H9 (cell line): ENCODE data around the gene ST14. TPM values are rescaled to one million over a fixed set of nuclear protein-coding genes. Genes with fewer than 3 reads are reported as not detected.

Source experiments
- DNase-seq: peaks from one replicate; pipeline ENCODE4 v3.0.0-alpha.2; 2017
- H2AFZ ChIP-seq: one replicate; pipeline ENCODE4 v1.6.1; 2013; ENCODE audit warnings: mild to moderate bottlenecking, low read length, control low read depth, moderate library complexity
- H2AK5ac ChIP-seq: 2 replicates; pipeline ENCODE4 v1.6.1; 2013; ENCODE audit warnings: low read length, control low read depth, mixed read lengths; ENCODE audit not compliant: insufficient read length
- H2BK120ac ChIP-seq: one replicate; pipeline ENCODE4 v1.6.1; 2013; ENCODE audit warnings: low read depth, mild to moderate bottlenecking, low read length, control low read depth, inconsistent platforms; ENCODE audit not compliant: poor library complexity, severe bottlenecking
- H2BK12ac ChIP-seq: 2 replicates; pipeline ENCODE4 v1.6.1; 2013; ENCODE audit warnings: low read length, control low read depth, mixed read lengths, low read depth; ENCODE audit not compliant: insufficient read length
- H2BK15ac ChIP-seq: 2 replicates; pipeline ENCODE4 v1.6.1; 2013; ENCODE audit warnings: low read depth, low read length, control low read depth
- H2BK20ac ChIP-seq: one replicate; pipeline ENCODE4 v1.6.1; 2013; ENCODE audit warnings: low read depth, mild to moderate bottlenecking, low read length, control low read depth, inconsistent platforms; ENCODE audit not compliant: poor library complexity, severe bottlenecking
- H2BK5ac ChIP-seq: 2 replicates; pipeline ENCODE4 v1.6.1; 2013; ENCODE audit warnings: low read length, control low read depth, mixed read lengths; ENCODE audit not compliant: insufficient read length
- H3K14ac ChIP-seq: 2 replicates; pipeline ENCODE4 v1.6.1; 2013; ENCODE audit warnings: low read length, control low read depth; ENCODE audit not compliant: insufficient read depth
- H3K18ac ChIP-seq: 2 replicates; pipeline ENCODE4 v1.6.1; 2013; ENCODE audit warnings: low read depth, mild to moderate bottlenecking, mixed read lengths, low read length, control low read depth; ENCODE audit not compliant: insufficient read length
- H3K23ac ChIP-seq: 2 replicates; pipeline ENCODE4 v1.6.1; 2013; ENCODE audit warnings: low read length, control low read depth, mixed read lengths, low read depth; ENCODE audit not compliant: insufficient read length
- H3K23me2 ChIP-seq: 2 replicates; pipeline ENCODE4 v1.6.1; 2013; ENCODE audit warnings: low read depth, mild to moderate bottlenecking, mixed read lengths, low read length, control low read depth; ENCODE audit not compliant: insufficient read length, poor library complexity, severe bottlenecking
- H3K27ac ChIP-seq: 2 replicates; pipeline ENCODE4 v1.5.1; 2013; ENCODE audit warnings: low read length, control low read depth, mixed read lengths, low read depth; ENCODE audit not compliant: insufficient read length
- H3K27me3 ChIP-seq: 2 replicates; pipeline ENCODE4 v1.6.1; 2013; ENCODE audit warnings: low read length, control low read depth, inconsistent platforms; ENCODE audit not compliant: insufficient read depth
- H3K4ac ChIP-seq: 2 replicates; pipeline ENCODE4 v1.6.1; 2013; ENCODE audit warnings: low read depth, mild to moderate bottlenecking, control low read depth, inconsistent platforms, low read length, moderate library complexity
- H3K4me1 ChIP-seq: 2 replicates; pipeline ENCODE4 v1.6.1; 2013; ENCODE audit warnings: low read length, control low read depth, inconsistent platforms; ENCODE audit not compliant: insufficient read depth
- H3K4me2 ChIP-seq: 2 replicates; pipeline ENCODE4 v1.6.1; 2013; ENCODE audit warnings: low read length, control low read depth, mixed read lengths; ENCODE audit not compliant: insufficient read length, insufficient read depth
- H3K56ac ChIP-seq: 2 replicates; pipeline ENCODE4 v1.6.1; 2013; ENCODE audit warnings: low read depth, mild to moderate bottlenecking, mixed read lengths, low read length, control low read depth; ENCODE audit not compliant: insufficient read length
- H3K79me1 ChIP-seq: 2 replicates; pipeline ENCODE4 v1.6.1; 2013; ENCODE audit warnings: low read depth, mild to moderate bottlenecking, moderate library complexity, low read length, control low read depth, inconsistent platforms; ENCODE audit not compliant: insufficient read depth, poor library complexity, severe bottlenecking
- H3K79me2 ChIP-seq: 2 replicates; pipeline ENCODE4 v1.6.1; 2013; ENCODE audit warnings: low read length, control low read depth, inconsistent platforms; ENCODE audit not compliant: insufficient read depth
- H3K9ac ChIP-seq: 2 replicates; pipeline ENCODE4 v1.6.1; 2013; ENCODE audit warnings: low read length, control low read depth, mixed read lengths; ENCODE audit not compliant: insufficient read length; ENCODE audit errors: extremely low read depth
- H3K9me3 ChIP-seq: one replicate; pipeline ENCODE4 v1.6.1; 2013; ENCODE audit warnings: low read depth, low read length, inconsistent platforms; ENCODE audit not compliant: control insufficient read depth
- H3T11ph ChIP-seq: one replicate; pipeline ENCODE4 v1.6.1; 2013; ENCODE audit warnings: mild to moderate bottlenecking, low read length, control low read depth, inconsistent platforms
- H4K20me1 ChIP-seq: one replicate; pipeline ENCODE4 v1.6.1; 2013; ENCODE audit not compliant: control insufficient read depth, insufficient read length, insufficient read depth
- H4K5ac ChIP-seq: 2 replicates; pipeline ENCODE4 v1.6.1; 2013; ENCODE audit warnings: low read depth, mild to moderate bottlenecking, mixed read lengths, low read length, control low read depth; ENCODE audit not compliant: insufficient read length
- H4K8ac ChIP-seq: replicated peaks from 2 replicates; pipeline ENCODE4 v1.6.1; 2013; ENCODE audit warnings: low read length, control low read depth, mixed read lengths, low read depth; ENCODE audit not compliant: insufficient read length
- H4K91ac ChIP-seq: 2 replicates; pipeline ENCODE4 v1.6.1; 2013; ENCODE audit warnings: low read depth, mild to moderate bottlenecking, moderate library complexity, mixed read lengths, low read length, control low read depth; ENCODE audit not compliant: insufficient read length
- H3K27ac Mint-ChIP-seq, 3 experiments: 2 replicates in 2 of 3; 3 replicates in 1 of 3; pipeline ENCODE4 v1.8.0; 2020 to 2021; ENCODE audit warnings: mixed read lengths in 3 of 3, mild to moderate bottlenecking in 1 of 3, moderate library complexity in 1 of 3
- H3K27me3 Mint-ChIP-seq: 2 replicates; pipeline ENCODE4 v1.8.0; 2021; ENCODE audit warnings: low read depth, mild to moderate bottlenecking, moderate library complexity, mixed read lengths
- H3K36me3 Mint-ChIP-seq, 3 experiments: 2 replicates in 2 of 3; 3 replicates in 1 of 3; pipeline ENCODE4 v1.8.0; 2020 to 2021; ENCODE audit warnings: low read depth in 3 of 3, mixed read lengths in 3 of 3; ENCODE audit not compliant: insufficient read depth in 1 of 3
- H3K4me1 Mint-ChIP-seq, 2 experiments: 2 replicates each; pipeline ENCODE4 v1.8.0; 2020; ENCODE audit warnings: mixed read lengths in 2 of 2
- H3K4me3 Mint-ChIP-seq, 2 experiments: 2 replicates in 1 of 2; 3 replicates in 1 of 2; pipeline ENCODE4 v1.8.0; 2020 to 2021; ENCODE audit warnings: mild to moderate bottlenecking in 2 of 2, mixed read lengths in 2 of 2, moderate library complexity in 1 of 2
- H3K9me3 Mint-ChIP-seq, 2 experiments: 2 replicates in 1 of 2; 3 replicates in 1 of 2; pipeline ENCODE4 v1.8.0; 2020; ENCODE audit warnings: mild to moderate bottlenecking in 2 of 2, mixed read lengths in 2 of 2, moderate library complexity in 1 of 2
- WGBS: extraction: QIAGEN DNeasy Blood & Tissue Kit; methylation state at CpG from one replicate; pipeline ENCODE4 v1.1.7; 2013; ENCODE audit warnings: missing lambda C conversion rate, low lambda C conversion rate, mixed read lengths; ENCODE audit not compliant: insufficient read length; ENCODE audit errors: extremely low coverage; 5-methylcytosine and 5-hydroxymethylcytosine counted together
- total RNA-seq: library from RNA; stranded (reverse); gene quantifications from 2 replicates; pipeline ENCODE4 v1.2.1, GENCODE V29; 2021
- TF ChIP-seq, protein P1 (sequence below): fragments of 200-600 bp; sonication (generic); conservative IDR thresholded peaks from 3 replicates; pipeline ENCODE4 v1.8.0; 2021; ENCODE audit warnings: antibody characterized with exemption, mild to moderate bottlenecking

The ST14 gene
- total RNA-seq, 1 experiment from 2014 or later = 22.4 TPM

DNA sequence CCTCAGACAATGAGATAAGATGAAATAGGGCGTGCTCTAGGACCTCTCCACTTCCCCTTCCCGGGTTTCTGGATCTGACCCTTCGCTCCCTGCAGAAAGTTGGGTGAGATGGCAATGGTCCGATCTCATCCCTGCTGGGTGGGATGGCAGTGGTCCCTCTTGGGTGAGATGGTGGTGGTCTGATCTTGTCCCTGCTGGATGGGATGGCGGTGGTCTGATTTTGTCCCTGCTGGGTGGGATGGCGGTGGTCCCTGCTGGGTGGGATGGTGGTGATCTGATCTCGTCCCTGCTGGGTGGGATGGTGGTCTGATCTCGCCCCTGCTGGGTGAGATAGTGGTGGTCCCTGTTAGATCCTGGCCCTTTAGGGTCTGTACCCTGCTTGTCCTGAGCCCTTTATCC, 21.3 kb downstream of the ST14 start:
- no peak overlapping the region for H3K56ac ChIP-seq
- no peaks in the 10 kb centered on the region; a peak in 1 of 5 replicates for H3K9me3 Mint-ChIP-seq
- no peak overlapping the region for H4K5ac ChIP-seq
- no peak overlapping the region for H4K8ac ChIP-seq
- H3K14ac ChIP-seq = no peak overlapping the region
- no peak overlapping the region for H3K4me2 ChIP-seq
- no peaks in the 10 kb centered on the region for H3K9me3 ChIP-seq
- H3K79me2 ChIP-seq = no peaks in the 10 kb centered on the region
- no peak overlapping the region for H3K23ac ChIP-seq
- no peak overlapping the region for H3K9ac ChIP-seq
- no peak overlapping the region for H4K91ac ChIP-seq
- no peaks in the 10 kb centered on the region for H3K79me1 ChIP-seq
- H3K27ac ChIP-seq = no peak overlapping the region
- peaks cover 2% of the 10 kb centered on the region for H4K20me1 ChIP-seq
- no peak overlapping the region for H3K27ac Mint-ChIP-seq
- H3K4me1 ChIP-seq = peaks cover 4% of the 10 kb centered on the region; the same call in 1 of the 2 replicates
- H2BK20ac ChIP-seq = no peak overlapping the region
- H3K27me3 Mint-ChIP-seq = peaks cover 1% of the 10 kb centered on the region; the same call in 1 of the 2 replicates
- peaks cover 0 to 1% (median 0%) of the 10 kb centered on the region in 3 experiments; a peak in 1 of 7 replicates for H3K36me3 Mint-ChIP-seq
- no peak overlapping the region for H2BK120ac ChIP-seq
- H3K4ac ChIP-seq = no peak overlapping the region
- peaks cover 13 to 16% of the 10 kb centered on the region in 2 experiments for H3K4me1 Mint-ChIP-seq
- H3K27me3 ChIP-seq = no peaks in the 10 kb centered on the region
- no peak overlapping the region for H2AK5ac ChIP-seq
- no peak overlapping the region for H3T11ph ChIP-seq
- TF ChIP-seq, protein P1, sequence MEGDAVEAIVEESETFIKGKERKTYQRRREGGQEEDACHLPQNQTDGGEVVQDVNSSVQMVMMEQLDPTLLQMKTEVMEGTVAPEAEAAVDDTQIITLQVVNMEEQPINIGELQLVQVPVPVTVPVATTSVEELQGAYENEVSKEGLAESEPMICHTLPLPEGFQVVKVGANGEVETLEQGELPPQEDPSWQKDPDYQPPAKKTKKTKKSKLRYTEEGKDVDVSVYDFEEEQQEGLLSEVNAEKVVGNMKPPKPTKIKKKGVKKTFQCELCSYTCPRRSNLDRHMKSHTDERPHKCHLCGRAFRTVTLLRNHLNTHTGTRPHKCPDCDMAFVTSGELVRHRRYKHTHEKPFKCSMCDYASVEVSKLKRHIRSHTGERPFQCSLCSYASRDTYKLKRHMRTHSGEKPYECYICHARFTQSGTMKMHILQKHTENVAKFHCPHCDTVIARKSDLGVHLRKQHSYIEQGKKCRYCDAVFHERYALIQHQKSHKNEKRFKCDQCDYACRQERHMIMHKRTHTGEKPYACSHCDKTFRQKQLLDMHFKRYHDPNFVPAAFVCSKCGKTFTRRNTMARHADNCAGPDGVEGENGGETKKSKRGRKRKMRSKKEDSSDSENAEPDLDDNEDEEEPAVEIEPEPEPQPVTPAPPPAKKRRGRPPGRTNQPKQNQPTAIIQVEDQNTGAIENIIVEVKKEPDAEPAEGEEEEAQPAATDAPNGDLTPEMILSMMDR = no peak
- H2BK5ac ChIP-seq = no peak overlapping the region
- H3K4me3 Mint-ChIP-seq = no peak overlapping the region
- no peak overlapping the region for H2BK12ac ChIP-seq
- H2BK15ac ChIP-seq = no peak overlapping the region
- WGBS = no CpG with 5 or more reads among the region's 8 CpGs
- no peak overlapping the region for H3K18ac ChIP-seq
- no peaks in the 10 kb centered on the region for H3K23me2 ChIP-seq
- DNase-seq = no peak
- no peak overlapping the region for H2AFZ ChIP-seq
